AG08396 (cell line): Measurements from ENCODE around the gene PKDCC.

Experiments
- DNase-seq: peaks from one replicate; pipeline ENCODE4 v3.0.0; 2012; ENCODE audit warnings: low spot score, mixed read lengths

The PKDCC gene

GRCh38 chr2:42047488-42048298 lies at the start of gene PKDCC:
Gene PKDCC, plus strand, starts transcription at chr2:42048021. Its CDS starts 179 bp downstream, at chr2:42048200.
- peak; percentile 98 for DNase-seq

GRCh38 chr2:41998186-41999127 lies 49.4 kb upstream of the PKDCC start:
- DNase-seq: no peak

DNA sequence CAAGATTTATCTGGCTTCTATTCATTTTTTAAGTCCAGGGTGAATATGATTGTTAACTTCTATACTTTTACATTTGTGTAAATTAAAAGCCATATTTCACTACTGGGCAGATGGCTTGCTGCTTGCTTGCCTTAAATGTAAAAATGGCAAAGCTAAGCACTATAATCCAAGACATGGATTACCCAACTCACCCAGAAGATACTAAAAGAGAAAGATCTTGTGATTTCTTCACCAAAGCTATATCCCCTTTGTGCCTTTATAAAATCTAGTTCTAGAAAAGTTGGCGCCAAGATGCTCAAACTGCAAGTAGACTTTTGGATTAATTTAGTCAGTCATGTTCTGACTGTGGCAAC lies 48.7 kb upstream of the PKDCC start:
- no peak for DNase-seq

- no peak for DNase-seq
Observed at GRCh38 chr2:41999592-42000281, 48.1 kb upstream of the PKDCC start.

GRCh38 chr2:42001711-42002201 lies 46.1 kb upstream of the PKDCC start:
- no peak for DNase-seq

- no peak for DNase-seq
Observed at GRCh38 chr2:42007551-42007950, 40.3 kb upstream of the PKDCC start.

DNA sequence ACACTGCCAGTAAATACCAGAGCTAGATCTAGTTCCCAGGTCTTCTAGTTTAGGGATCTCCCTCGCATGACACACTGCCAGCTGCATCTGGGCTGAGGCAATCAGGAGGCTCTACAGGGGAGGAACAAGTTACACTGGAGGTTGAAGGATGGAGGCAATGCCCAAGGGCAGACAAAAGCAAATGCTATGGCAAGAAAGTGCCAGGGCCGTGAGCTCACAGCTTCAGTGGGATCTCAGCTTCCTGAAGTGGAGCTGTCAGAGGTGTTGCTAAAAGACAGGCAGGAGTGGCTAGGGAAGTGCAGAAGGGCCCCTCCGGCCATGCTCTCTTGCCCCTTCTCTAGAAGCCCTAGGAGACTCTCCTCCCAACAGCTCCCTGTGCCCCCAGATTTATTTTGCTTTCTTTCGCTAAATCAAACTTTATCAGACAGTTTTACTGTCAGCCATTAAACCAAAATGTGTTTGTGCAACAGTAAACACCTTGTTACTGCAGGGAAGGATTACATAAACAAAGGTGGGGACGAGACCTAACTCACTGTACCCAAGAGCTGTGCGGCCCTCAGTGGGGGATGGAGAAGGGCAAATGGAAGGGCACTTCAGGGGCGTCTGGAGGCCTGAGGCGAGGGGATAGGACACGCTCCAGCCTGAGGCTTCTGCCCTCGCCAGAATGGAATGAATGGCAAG lies 39.4 kb upstream of the PKDCC start:
- DNase-seq: no peak

DNA sequence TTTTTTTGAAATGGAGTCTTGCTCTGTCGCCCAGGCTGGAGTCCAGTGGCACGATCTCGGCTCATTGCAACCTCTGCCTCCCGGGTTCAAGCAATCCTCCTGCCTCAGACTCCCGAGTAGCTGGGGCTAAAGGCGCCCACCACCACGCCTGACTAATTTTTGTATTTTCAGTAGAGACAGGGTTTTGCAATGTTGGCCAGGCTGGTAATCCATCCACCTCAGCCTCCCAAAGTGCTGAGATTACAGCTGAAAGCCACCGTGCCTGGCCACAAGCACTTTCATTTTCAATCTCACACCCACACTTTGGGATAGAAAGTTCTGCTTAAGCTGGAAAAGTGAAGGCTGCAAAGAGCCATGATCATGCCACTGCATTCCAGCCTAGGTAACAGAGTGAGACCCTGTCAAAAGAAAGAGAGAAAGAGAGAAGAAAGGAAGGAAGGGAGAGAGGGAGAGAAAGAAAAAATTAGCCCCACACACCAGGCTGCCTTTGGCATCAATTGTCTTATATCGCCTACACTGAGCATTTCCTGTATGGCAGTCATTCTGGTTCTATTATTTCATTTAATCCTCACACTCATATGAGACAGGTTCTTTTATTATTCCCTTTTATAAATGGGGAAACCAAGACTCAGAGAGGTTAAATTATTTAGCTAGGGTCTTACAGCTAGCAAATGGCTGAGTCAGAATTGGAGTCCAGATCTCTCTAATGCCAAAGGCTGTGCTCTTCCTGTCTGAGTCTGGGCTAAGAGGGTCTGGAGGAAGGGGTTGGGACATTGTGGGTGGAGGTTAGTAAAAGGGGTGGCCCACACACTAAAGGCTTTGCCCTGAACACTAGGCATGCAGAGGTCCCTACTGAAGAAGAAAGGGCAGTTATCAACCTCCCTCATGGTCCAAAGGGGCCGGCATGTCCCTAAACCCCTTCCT lies 37.9 kb upstream of the PKDCC start:
- DNase-seq: no peak

DNA sequence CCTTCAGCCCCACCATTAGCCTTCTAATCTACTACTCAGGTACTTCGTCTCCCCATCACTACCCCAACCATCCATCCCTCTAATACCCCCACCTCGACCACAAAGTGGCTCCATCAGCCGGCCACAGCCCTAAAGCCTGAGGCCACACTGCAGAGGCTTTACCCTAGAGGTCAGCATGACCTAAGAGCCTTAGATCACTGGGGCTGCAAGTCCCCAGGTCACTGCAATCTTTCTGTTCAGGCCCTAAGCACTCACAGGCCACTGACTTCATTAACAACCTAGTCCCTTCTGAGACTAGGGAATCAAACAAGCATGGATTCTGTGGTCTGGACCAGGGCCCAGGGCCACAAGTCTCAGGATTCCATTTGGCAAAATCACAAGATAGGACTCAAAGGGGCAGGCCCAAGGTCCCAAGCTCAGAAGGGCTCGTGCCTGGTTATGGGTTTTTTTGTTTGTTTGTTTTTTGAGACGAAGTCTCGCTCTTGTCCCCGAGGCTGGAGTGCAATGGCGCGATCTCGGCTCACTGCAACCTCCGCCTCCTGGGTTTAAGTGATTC lies 37.0 kb upstream of the PKDCC start:
- peak; percentile 80 for DNase-seq

GRCh38 chr2:42012137-42012536 lies 35.7 kb upstream of the PKDCC start:
- no peak for DNase-seq

GRCh38 chr2:42012651-42013050 lies 35.2 kb upstream of the PKDCC start:
- DNase-seq: no peak

- DNase-seq: no peak
Observed at GRCh38 chr2:42013409-42013808, 34.4 kb upstream of the PKDCC start.

DNA sequence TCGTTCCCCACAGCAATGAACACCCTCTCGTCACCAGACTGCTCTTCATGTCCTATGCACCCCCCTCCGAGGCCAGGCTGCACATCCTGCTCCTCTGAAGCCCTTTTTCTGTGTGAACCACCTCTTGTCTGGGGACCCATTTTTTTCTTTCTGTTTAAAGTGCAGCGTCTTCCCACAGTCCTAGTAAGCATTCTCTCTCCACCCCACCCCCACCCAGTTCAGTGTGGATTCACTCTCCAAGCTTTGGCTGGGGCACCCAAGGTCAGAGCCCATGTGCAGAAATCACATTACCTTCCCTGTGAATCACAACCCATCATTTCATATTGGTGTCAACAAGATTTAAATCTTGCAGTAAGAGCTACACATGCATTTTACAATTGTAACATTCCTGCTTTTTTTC lies 26.4 kb upstream of the PKDCC start:
- no peak for DNase-seq

- no peak for DNase-seq
Observed at GRCh38 chr2:42025151-42025582, 22.7 kb upstream of the PKDCC start.

DNA sequence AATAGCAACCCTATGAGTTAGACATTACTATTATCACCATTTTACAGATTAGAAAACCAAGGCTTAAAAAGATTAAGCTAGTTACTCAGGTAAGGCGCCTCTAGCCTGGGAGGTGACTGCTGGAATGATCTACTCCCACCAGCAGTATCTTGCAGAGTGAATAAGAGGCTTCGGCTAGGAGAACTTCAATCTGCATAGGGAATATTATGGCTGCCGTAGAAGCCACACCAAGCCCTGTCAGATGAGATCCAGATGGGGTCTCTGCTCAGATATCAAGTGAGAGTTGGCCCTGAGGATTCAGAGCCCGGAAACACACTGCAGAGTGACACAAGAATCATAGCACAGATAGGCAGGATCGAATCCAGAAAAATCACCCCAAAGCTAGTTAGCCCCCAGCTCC lies 21.5 kb upstream of the PKDCC start:
- no peak for DNase-seq

DNA sequence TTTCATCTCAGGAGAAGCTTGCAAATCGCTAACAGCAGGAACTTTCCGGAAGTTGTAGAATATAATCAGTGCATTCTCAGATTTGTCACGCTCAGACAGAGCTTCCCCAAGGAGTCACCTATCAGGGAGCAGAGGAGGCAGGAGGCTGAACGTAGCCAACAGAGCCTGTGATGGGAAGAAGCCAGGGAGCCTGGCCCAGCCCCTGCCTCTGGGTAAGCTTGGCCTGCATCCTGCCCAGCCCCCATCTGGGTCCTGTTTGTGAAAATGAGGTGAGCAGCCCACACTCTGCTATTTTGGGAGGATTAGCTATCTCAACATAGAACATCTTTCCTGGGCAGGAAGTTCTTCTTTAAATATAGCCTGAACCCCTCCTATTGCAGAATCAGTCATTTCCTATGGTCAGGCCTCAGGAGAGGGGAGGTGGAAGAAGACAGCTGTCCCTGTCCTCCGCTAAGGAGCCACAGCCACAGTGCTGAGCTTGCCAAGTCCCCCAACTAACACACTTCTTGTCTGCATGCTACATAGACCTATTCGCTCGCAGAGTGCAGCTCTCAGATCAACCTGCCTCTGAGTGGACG lies 19.2 kb upstream of the PKDCC start:
- no peak for DNase-seq

GRCh38 chr2:42029171-42029570 lies 18.6 kb upstream of the PKDCC start:
- no peak for DNase-seq

DNA sequence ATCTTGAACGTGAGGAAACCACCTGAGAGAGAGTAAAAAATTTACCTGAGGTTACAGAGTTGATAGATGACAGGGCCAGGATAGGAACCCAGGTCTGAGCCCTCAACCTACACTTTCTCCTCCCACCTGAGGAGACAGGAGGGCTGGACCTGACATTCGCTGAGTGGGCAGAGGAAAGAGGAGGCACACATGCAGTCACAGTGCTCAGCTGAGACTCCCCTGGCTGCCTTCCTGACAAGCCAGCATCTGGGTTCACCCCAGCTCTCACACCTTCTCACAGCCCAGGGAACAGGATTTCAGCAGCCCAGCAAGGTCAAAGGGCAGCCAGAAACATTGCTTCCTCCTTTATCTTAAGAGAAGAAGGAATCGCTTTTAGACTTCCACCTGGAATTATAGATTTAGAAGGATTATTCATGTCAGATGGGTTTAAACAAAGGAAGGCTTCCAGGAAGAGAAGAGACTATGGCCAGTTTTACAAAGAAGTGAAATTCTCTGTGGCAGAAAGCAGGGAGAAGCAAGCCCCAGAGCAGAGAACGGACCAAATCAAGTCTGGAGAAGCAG lies 18.1 kb upstream of the PKDCC start:
- DNase-seq: no peak

GRCh38 chr2:42030200-42030759 lies 17.5 kb upstream of the PKDCC start:
- DNase-seq: no peak
